WERI-Rb-1 (cell line): Measurements from ENCODE around the gene IQGAP3.

ENCODE experiments used
- DNase-seq: peaks from one replicate; pipeline ENCODE4 v3.0.0-alpha.2; 2020
- H3K27ac ChIP-seq: fragments of 250-450 bp; sonication (Bioruptor Pico); 2 replicates; pipeline ENCODE4 v1.5.1; 2020; ENCODE audit warnings: mild to moderate bottlenecking, moderate library complexity
- H3K27me3 ChIP-seq: fragments of 250-450 bp; sonication (Bioruptor Pico); 2 replicates; pipeline ENCODE4 v1.5.1; 2021; ENCODE audit warnings: mild to moderate bottlenecking, low read depth, moderate library complexity; ENCODE audit not compliant: insufficient read depth, severe bottlenecking
- H3K36me3 ChIP-seq: fragments of 250-450 bp; sonication (Bioruptor Pico); 2 replicates; pipeline ENCODE4 v1.5.1; 2020; ENCODE audit warnings: mild to moderate bottlenecking, moderate library complexity
- H3K4me3 ChIP-seq: 2 replicates; pipeline ENCODE4 v1.5.1; 2011; ENCODE audit warnings: low read depth, mild to moderate bottlenecking, control low read depth, low read length
- H3K9me3 ChIP-seq: fragments of 250-450 bp; sonication (Bioruptor Pico); 2 replicates; pipeline ENCODE4 v1.5.1; 2021; ENCODE audit warnings: mild to moderate bottlenecking, moderate library complexity; ENCODE audit not compliant: severe bottlenecking
- CTCF ChIP-seq: IDR thresholded peaks from 2 replicates; pipeline ENCODE4 v1.5.1; 2011; ENCODE audit warnings: low read depth, mild to moderate bottlenecking, control low read depth, inconsistent platforms, low read length

The IQGAP3 gene

GRCh38 chr1:156517748-156518147 is 54.6 kb downstream of the IQGAP3 start:
- Histone ChIP-seq H3K9me3 (peaks cover 4% of the 10 kb centered on the region), H3K27ac (no peak overlapping the region), H3K4me3 (no peak overlapping the region), H3K27me3 (no peaks in the 10 kb centered on the region), H3K36me3 (no peaks in the 10 kb centered on the region)
- no peak for DNase-seq
- no peak for TF ChIP-seq CTCF

DNA sequence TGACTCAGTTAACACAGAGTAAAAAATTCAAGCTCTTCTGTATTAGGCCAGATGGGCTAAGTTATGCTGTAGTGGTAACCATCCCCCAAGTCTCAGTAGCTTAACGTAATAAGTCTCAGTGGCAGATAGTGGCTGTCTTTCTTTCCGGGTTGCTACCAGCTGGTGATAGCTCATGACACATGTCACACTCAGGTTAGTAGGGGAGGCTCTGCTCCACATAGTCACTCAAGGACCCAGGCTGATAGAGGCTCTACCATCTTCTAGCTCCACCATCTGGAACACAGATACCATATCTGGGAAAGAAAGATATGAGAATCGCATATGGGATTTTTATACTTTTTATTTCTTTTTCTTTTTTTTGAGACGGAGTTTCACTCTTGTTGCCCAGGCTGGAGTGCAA is 55.5 kb downstream of the IQGAP3 start:
- Histone ChIP-seq H3K27me3 (no peaks in the 10 kb centered on the region), H3K27ac (peak overlapping the region; percentile 65), H3K36me3 (no peaks in the 10 kb centered on the region), H3K4me3 (no peak overlapping the region), H3K9me3 (peaks cover 4% of the 10 kb centered on the region)
- peak; percentile 13; the same call in 1 of the 2 replicates for TF ChIP-seq CTCF
- peak; percentile 86 for DNase-seq

DNA sequence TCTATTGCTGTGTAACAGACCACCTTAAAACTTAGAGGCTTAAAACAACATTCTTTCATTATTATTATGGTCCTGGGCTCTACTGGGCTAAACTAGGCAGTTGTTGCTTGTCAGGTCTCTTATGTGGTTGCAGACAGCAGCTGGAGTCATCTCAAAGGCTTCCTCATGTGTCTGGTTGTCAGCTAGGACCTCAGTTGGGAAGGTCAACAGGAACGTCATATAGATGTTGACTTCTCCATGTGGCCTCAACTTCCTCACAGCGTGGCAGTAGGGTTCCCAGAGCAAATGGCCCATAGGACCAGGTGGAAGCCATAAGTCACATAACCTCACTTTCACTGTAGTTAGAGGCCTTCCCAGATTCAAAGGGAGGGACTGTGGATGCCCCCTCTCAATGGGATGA is 56.4 kb downstream of the IQGAP3 start:
- Histone ChIP-seq H3K9me3 (peaks cover 4% of the 10 kb centered on the region), H3K27ac (peak overlapping the region; percentile 65), H3K27me3 (no peaks in the 10 kb centered on the region), H3K4me3 (no peak overlapping the region), H3K36me3 (no peaks in the 10 kb centered on the region)
- DNase-seq, result no peak
- no peak for TF ChIP-seq CTCF

GRCh38 chr1:156513185-156513584 is 59.2 kb downstream of the IQGAP3 start:
- no peak for DNase-seq
- Histone ChIP-seq H3K4me3 (no peak overlapping the region), H3K27me3 (no peaks in the 10 kb centered on the region), H3K9me3 (peaks cover 4% of the 10 kb centered on the region), H3K36me3 (no peaks in the 10 kb centered on the region), H3K27ac (no peak overlapping the region)
- no peak for TF ChIP-seq CTCF

DNA sequence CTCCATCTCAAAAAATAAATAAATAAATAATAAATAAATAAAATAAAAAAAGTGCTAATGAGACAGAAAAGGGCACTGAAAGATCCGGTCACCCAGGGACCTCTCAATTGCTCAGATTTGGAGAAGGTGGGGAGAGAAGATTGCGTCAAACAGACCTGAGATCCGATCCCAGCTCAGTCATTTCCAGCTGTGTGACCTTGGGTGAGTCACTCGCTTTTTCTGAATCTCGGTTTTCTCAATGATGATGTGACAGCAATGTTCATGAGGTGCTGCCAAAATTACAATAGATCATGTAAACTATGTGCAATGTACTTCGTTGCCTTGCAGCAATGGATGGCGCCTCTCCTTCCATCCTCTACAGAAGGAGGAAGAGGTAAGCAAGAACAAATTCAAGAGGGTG is 60.7 kb downstream of the IQGAP3 start:
- DNase-seq, result no peak
- no peak for TF ChIP-seq CTCF

DNA sequence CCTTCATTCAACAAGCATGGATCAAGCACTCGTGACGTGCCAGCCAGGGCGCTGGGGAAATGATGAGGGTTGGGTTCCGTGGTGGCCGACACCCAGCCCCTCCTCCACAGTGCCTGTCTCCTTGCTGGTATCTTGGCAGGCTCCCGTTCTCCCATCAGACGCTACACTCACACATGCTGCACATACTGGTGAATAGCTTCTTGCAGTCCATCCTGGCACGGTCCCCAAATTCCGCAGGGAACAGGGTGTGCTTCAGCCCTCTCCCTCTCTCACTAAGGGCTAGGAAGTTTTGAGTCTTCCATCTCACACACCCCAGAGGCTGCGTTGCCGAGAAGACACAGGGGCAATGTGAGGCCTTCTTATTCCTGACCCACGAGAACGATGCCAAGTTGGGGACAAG is 61.7 kb downstream of the IQGAP3 start:
- no peaks in the 10 kb centered on the region for H3K36me3 ChIP-seq
- H3K27me3 ChIP-seq, result no peaks in the 10 kb centered on the region
- DNase-seq, result no peak
- no peak overlapping the region for H3K4me3 ChIP-seq
- no peaks in the 10 kb centered on the region for H3K9me3 ChIP-seq
- TF ChIP-seq CTCF, result no peak
- no peak overlapping the region for H3K27ac ChIP-seq

More for the DNA sequence above, 60.7 kb downstream of the IQGAP3 start:
- Histone ChIP-seq H3K4me3 (no peak overlapping the region), H3K9me3 (no peaks in the 10 kb centered on the region), H3K36me3 (no peaks in the 10 kb centered on the region), H3K27me3 (no peaks in the 10 kb centered on the region), H3K27ac (no peak overlapping the region)
